ENCODE measurements around the gene TLR9.

TLR9 gene

DNA sequence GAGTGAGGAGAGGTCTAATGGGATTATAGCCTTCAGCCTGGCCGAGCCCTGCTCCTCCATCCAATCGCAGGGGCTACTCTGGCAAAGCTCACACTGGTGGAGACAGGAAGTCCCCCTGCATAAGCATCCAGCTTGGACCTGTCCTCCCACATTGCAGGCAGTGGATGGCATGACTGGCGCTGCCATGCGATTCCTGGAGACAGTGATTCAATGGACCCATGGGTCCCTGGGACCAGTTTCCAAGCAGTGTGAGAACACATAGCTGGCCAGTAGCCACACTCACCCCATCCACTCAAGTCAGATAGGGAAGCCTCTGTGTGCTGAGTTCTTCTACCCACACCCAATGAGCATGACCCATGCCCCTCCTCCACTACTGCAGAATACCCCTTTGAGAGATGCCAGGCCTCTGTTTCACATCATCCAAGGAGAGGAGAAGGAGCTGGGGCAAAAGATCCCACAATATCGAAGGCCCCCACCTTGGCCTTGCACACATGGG lies 53.1 kb downstream of the TLR9 start:
- no peak for DNase-seq (ENCODE audit: low spot score)

DNA sequence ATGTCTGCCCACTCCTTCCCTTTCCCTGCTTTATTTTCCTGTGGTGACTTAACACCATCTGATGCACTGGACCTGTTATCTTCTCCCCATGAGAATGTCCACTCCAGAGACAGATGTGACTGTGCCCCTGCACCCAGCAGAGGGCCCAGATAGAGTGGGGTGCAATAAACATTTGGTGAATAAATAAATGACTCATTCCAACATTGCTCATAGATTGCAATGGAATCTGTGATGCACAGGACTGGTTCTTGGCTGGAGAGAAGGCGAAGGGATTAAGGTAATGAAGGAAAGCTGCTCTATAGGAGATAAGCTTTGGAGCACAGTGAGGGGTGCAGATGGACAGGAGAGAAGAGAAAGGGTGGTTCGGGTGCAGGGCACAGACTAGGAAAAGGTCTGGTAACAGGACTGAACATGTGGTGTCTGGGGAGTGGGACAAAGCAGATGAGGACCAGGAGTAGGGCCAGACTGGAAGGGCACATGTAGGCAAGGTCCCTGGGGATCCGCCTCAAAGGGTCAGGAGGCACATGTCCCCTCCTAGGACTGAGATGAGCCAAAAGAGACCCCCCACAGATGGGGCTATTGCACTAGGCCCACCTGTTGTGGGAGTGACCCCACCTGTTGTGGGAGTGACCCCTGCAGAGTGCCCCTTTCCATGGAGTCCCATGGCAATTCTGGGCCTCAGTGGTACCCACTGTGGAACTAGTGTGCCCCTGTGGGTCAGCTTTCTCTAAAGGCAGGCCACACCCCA lies 53.8 kb downstream of the TLR9 start:
- DNase-seq (ENCODE audit: low spot score): peak; percentile 59

Measured in GM03348 (cell line).